ENCODE data around the gene MCL1.
"Not testable (repeated sequence)": the region's sequence is repeated elsewhere in the genome, so short reads cannot be mapped to it uniquely, and the experiment has no call there.

Gene MCL1

DNA sequence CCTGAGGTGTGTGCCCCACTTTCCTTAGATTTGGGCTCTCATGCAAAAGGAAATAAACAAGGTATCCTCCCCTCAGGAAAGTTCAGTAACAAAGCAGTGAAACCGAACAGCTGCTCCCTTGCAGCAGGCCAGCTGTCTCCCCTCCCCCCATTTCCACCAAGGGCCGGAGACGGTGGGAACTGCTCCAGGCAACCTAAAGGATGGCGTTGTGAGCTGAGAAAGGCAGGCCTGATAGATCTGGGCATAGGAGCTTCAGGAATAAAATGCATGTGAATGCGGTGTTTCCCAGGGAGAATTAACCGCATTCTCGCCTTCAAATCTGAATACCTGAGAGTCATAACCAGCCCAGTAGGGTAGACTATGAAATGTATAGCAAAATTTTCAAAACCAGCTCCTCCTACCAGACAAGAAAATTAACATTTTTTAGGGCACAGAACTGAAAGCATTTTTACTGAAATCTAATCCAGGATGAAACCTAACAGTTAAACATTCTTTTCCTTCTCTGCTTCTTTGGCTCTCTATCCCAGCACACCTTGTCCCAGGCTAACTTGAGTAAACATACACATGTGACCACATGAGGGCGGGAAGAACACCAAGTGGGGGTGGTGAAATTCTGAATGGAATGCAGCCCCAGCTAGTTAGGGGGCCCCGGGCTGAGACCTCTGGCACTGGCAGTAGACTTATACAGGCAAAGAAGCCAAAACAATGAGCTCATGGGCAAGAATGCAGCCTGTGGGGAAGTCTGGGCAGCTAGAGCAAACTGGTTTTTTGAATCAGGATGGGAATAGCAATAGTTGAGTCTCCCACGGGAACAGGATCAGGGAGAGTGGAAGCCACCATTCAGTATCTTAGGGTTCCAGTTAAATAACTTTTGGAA, 11.5 kb downstream of the MCL1 start:
- DNase-seq = no peak

DNA sequence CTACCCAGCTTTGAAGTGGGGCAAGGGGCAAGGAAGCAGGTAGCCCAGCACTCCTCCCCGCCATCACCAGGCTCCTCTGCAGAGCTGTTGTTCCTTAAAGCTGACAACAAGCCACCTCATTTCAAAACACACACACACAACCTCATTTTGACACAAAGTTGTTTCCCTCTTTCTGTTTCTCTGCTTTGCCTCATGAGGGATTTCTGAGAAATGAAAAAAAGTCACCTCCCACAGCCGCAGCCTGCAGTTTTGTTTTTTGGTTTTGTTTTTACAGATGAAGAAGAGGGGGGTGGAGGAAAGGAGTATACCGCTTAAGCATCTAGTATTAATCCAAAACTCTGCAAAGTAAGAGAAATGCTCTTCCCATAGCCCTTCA, 12.1 kb downstream of the MCL1 start:
- peak; percentile 68 for DNase-seq

DNA sequence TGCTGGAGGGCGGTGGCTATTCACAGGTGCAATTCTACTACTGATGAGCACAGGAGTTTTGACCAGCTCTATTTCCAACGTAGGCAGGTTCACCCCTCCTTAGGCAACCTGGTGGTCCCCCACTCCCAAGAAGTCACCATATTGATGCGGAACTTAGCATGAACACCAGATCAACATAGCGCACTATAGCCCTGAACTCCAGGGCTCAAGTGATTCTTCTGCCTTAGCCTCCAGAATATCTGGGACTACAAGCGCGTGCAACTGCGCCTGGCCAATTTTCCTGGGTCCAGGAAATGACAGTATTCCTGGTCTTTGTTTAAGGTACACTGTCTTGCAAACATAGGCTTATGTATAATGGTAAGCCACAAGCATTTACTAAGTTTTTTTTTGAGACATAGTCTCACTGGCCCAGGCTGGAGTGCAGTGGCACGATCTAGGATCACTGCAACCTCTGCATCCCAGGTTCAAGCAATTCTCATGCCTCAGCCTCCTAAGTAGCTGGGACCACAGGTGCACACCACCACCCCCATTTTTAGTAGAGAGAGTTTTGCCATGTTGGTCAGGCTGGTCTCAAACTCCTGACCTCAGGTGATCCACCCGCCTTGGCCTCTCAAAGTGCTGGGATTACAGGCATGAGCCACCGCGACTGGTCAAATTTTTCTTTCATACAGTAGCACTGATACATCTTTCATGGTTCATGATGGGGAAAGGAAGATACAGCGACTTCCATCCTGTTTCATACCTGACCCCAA, 12.6 kb downstream of the MCL1 start:
- DNase-seq = no peak

DNA sequence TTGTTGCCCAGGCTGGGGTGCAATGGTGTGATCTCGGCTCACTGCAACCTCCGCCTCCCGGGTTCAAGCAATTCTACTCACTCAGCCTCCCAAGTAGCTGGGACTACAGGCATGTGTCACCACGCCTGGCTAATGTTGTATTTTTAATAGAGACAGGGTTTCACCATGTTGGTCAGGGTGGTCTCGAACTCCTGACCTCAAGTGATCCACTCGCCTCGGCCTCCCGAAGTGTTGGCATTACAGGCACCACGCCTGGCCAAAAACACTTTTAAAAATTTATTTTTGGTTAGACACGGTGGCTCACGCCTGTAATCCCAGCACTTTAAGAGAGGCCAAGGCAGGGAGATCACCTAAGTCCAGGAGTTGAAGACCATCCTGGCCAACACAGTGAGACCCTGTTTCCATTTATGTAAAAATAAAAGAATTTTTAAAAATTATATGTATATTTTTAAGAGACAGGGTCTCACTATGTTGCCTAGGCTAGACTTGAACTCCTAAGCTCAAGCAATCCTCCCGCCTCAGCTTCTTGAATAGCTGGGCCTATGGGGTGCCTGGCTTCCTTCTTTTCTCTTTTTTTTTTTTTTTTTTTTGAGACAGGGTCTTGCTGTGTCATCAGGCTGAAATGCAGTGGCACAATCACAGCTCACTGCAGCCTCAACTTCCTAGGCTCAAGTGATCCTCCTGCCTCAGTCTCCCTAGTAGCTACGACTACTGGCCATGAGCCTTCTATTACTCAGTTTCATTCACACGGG, 14.0 kb downstream of the MCL1 start:
- DNase-seq = not testable (repeated sequence)

DNA sequence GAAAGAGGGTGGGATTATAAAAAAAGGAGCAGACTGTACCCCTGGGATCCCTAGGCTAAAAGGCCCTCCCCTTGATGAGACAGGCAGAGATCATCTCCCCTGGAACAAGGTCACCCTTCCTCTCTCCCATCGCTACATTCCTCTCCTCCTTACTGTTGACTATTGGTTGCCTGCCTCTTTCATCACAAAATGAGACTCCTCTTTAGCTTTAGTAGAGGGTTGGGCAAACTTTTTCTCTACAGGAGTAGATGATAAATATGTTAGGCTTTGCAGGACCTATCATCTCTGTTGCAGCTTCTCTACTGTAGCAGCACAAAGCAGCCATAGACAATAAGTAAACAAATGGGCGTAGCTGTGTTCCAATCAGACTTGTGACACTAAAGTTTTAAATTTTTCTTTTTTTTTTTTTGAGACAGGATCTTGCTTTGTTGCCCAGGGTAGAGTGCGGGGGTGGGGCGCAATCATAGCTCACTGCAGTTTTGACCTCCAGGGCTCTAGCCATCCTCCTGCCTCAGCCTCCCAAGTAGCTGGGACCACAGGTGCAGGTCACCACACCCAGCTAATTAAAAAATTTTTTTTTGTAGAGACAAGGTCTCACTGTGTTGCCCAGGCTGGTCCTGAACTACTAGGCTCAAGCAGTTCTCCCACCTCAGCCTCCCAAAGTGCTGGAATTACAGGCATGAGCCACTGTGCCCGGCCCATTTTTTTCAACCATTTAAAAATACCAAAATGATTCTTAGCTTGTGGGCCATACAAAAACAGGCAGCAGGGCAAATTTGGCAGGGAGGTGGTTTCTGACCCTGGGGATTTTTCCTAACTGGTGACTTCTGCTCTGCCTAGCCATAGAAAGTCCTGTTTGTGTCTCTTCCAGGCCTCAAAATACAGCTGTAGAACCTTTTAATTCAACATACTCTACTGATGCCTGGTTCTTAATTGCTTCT, 15.1 kb downstream of the MCL1 start:
- no peak for DNase-seq

DNA sequence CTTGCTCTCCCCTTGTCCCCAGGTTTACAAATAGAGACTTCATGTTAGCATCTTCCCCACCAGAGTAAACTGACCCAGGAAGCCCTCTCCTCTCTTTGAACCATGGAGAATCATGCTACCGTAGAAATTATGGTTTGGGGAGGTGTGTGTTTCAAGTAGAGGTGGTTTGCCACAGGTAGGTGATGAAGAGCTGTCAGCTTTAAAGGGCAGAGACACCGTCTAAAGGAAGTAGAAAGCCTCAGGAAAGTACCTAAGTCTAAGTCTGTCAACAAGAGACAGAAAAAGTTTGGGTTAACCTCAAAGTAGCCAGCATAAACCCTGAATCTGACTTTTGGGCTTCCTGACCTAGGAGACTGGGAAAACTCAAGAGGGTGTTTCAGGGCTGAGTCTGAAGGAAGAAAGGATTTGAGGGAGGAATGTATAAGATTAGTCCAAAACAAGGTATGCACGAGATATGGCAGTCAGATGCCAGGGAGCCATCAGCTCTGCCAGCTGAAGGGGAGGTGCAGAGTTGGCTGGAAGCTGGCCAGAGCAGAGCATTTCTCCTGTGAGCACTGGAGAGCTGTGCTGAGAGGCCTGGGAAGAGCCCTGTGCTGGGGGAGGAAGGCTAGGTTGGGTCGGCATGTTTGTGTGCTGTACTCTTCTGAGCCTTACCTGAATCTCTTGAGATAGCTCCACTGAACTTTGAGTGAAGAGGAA, 15.9 kb downstream of the MCL1 start:
- DNase-seq = no peak

DNA sequence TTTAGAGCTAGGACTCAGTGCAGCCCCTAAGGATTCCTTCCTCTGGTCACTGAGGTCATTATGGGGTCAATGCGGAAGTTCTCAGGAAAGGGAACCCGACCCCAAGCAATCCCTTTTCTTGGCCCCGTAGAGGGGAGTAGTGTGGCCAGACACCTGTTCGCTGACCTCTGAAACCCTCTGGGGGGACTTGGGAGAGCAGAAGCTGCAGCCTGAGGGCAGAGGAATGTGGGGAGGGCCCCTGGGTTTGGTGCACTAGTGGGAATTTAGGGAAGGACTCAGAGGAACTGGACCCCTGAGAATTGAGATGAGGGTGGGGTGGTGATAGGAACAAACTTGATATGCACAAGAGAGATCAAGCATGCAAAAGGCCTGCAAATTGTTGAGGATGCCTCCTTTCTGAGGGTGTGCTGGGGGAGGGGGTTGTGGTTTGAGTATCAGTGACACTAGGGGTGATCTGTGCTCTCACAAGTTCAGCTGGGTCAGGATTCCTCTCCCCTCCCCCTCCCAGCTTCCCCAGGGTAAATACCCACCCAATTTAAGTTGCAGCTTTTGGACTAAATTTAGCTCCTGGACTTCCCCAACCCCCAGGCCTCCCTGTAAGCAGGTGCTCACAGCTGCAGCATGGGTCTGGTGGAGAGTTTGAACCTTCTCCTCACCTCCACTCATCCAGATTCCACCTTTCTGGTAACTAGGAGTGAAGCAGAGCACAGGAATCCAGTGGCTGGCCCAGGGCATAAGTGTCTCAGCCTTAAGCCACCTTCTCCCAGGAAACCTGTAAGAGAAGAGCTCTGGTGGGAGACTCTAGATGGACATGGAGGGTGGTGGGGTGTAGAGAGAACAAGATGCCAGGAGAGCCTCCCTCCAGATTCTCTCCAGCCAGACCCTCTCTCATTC, 16.7 kb downstream of the MCL1 start:
- DNase-seq = peak; percentile 8

DNA sequence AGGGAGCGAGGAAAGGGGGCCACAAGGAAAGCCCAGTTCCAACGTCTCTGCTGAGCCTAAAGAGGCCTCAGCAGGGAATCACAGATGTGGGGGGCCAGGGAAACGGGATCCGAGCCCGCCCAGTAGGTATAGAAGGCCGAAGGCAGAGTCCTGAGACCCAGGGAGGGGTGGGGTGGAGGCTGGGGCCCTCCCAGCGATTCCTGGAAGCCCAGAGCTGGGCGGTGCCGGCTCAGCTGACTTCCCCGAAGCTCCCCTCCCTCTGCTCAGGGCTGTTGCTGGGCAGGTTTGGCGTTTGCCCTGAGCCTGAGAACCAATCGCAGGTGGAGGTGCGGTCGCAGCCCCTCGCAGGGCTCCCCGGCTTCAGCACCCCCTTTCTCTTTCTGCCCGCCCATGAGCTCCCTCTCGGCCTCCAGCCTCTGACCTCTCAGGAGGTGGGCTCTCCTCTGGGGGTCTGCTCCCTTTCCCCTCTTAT, 17.4 kb downstream of the MCL1 start:
- DNase-seq = peak; percentile 66

DNA sequence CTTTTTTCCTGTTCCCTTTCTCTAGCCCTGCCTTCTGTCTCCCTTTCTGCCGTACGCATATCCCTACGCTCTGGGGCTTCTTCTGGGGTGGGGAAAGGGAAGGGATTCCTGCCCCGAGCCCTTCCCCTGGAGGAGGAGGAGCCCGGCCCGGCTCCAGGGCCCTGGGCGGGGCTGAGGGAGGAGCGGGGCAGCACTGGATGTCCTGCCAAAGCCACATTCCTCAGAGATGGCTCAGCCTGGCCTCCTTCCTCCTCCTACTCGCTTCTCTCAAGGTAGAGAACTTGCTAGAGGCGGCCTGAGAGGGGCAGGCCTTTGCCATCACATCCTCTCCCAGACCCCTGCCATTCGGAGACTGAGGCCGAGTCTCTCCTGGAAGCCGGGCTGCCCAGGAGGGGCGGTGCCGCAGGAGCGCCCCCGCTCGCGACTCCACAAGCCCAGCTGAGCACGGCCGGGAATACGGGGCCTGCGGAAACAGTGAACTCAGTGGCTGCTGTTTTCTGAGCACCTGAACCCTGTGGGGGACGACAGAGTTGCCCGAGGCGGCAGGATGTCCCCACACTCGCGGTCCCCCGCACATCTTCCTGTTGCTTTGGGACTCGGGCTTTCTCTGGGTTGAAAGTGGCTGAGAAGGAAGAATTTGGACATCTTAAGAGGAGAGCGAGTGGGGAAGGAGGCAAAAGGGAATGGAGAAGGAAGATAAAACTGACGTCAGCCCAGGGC, 18.0 kb downstream of the MCL1 start:
- peak; percentile 74 for DNase-seq

DNA sequence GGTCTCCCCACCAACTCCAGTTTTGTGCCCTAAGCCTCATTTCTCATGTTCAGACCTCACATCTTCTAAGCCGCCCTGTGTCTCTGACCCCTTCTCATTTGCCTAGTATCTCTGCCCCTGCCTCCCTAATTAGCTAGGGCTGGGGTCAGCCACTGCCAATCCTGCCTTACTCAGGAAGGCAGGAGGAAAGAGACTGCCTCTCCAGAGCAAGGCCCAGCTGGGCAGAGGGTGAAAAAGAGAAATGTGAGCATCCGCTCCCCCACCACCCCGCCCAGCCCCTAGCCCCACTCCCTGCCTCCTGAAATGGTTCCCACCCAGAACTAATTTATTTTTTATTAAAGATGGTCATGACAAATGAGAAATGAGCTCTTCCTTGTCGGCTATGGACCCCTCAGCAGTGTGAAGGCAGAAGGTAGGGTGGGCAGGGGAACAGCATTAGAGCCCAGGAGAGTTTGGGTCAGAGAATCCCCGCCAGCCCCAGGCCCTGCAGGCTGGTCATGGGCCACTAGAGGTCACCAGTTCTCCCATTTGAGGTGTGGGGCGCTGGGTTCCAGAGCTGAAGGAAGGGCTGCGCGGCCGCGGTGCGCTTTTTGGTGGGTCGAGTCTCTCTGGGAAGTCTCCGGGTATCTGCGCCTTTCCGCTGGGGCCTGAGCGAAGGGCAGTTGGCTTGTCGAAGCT, 18.7 kb downstream of the MCL1 start:
- peak; percentile 74 for DNase-seq

DNA sequence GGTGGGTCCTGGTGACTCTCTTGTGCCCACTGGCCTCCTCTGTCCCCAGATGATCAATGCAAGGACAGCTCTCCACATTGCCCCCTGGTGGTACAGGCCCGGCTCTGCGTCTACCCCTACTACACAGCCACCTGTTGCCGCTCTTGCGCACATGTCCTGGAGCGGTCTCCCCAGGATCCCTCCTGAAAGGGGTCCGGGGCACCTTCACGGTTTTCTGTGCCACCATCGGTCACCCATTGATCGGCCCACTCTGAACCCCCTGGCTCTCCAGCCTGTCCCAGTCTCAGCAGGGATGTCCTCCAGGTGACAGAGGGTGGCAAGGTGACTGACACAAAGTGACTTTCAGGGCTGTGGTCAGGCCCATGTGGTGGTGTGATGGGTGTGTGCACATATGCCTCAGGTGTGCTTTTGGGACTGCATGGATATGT, 19.4 kb downstream of the MCL1 start:
- peak; percentile 11 for DNase-seq

DNA sequence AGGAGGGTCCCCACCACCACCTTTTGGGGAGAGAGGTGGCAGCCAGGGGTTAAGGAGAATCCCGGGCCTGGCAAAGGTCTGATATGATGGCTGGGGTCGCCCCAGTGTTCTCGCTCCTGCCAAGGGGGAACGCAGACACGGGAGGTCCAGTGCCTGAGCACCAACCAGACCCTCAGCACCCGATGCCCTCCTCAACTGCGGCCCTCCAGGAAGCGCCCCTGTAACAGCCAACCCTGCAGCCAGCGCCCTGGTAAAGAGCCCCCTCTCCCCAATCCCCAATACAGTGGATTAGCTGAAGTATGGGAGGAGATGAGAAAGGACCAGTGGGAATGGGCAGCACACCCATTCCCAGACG, 19.8 kb downstream of the MCL1 start:
- no peak for DNase-seq

DNA sequence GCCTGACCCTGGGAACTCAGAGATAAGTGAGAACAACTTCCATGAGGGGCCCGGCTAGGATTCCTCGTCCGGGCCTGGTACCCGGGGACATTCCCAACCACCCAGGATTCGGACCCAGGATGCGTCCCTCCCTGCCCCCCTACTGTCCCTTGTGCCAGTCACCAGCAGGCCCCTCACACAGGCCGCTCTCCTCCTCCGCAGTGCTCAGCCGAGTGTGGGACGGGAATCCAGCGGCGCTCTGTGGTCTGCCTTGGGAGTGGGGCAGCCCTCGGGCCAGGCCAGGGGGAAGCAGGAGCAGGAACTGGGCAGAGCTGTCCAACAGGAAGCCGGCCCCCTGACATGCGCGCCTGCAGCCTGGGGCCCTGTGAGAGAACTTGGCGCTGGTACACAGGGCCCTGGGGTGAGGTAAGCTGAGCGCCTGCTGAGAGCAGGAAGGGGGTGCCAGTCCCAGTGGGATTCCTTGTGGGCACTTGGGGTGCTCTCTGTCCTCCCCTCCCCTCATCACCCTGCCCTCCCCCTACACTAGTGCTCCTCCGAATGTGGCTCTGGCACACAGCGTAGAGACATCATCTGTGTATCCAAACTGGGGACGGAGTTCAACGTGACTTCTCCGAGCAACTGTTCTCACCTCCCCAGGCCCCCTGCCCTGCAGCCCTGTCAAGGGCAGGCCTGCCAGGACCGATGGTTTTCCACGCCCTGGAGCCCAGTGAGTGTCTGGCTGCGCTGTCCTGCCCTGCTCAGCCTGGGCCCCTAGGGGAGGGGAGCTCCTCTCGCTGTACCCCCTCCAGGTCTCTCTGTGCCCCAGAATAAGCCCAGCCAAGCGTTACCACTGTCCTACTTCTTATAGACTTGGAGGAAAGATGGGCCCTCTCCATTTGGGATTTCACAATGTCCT, 20.4 kb downstream of the MCL1 start:
- no peak for DNase-seq

DNA sequence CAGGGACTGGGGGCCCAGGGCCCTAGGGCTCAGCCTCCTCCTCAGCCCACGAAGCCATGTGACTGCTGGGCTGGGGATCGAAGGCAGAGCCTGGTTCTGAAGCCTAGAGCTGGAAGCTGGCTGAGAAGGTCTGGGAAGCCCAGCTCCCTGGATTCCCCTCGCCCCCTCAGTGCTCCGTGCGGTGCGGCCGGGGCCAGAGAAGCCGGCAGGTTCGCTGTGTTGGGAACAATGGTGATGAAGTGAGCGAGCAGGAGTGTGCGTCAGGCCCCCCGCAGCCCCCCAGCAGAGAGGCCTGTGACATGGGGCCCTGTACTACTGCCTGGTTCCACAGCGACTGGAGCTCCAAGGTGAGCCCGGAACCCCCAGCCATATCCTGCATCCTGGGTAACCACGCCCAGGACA, 21.1 kb downstream of the MCL1 start:
- no peak for DNase-seq

DNA sequence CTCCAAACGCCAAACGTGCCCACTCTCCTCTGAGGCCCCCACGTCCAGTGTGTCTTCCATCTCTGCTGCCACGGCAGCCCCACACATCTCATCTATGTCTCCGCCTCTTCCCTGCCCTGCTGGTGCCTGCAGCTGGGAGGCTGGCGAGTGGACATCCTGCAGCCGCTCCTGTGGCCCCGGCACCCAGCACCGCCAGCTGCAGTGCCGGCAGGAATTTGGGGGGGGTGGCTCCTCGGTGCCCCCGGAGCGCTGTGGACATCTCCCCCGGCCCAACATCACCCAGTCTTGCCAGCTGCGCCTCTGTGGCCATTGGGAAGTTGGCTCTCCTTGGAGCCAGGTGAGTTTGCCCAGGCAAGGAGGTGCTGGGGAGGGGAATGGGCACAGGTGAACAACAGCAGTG, 21.6 kb downstream of the MCL1 start:
- no peak for DNase-seq

DNA sequence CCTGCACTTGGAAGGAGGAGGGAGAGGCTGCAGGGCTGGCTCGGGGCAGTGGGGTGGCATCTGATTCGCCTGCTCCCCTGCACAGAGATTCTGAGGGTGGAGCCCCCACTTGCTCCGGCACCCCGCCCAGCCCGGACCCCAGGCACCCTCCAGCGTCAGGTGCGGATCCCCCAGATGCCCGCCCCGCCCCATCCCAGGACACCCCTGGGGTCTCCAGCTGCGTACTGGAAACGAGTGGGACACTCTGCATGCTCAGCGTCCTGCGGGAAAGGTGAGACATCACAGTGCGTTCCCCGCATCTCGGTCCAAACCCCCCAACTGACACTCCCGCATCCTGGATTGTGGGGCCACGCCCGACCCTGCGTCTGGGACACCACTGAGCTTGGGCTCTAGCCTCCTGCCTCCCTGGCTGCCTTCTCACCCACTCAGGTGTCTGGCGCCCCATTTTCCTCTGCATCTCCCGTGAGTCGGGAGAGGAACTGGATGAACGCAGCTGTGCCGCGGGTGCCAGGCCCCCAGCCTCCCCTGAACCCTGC, 22.3 kb downstream of the MCL1 start:
- no peak for DNase-seq

DNA sequence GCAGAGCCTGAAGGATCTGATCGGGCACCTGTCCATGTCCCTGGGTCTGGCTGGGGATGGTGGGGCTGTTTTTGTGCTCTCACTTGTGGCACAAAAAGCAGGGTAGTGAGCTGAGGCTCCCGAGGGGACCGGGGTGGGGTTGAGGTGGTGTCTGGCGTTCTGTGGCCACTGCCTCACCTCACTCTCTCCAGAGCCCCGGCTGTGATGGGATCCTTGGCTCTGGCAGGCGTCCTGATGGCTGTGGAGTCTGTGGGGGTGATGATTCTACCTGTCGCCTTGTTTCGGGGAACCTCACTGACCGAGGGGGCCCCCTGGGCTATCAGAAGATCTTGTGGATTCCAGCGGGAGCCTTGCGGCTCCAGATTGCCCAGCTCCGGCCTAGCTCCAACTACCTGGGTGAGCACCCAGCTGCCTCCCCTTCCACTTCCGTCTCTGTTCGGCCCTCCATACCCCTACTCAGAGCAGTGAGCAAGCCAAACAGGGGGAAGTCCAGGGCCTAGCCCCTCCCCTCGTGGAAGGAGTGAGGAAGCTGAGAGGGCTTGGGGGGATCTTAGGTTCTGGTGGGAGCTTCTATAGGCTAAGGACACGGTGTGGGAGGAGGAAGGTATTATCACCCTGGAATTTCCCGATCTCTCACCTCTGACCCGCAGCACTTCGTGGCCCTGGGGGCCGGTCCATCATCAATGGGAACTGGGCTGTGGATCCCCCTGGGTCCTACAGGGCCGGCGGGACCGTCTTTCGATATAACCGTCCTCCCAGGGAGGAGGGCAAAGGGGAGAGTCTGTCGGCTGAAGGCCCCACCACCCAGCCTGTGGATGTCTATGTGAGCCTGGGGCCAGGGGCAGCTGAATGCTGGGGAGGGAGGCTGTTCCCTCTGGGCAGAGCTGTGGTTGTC, 23.2 kb downstream of the MCL1 start:
- DNase-seq = no peak
